HG02610 (cell line): Measurements from ENCODE around the gene SPATA24.
A peak's percentile ranks its signal among the peaks of the same experiment; 100 is the strongest.
"Not testable (repeated sequence)": the region's sequence is repeated elsewhere in the genome, so short reads cannot be mapped to it uniquely, and the experiment has no call there.

Experiments
- ATAC-seq: cut with Tn5 transposase; IDR thresholded peaks from one replicate; pipeline ENCODE4 v1.9.1; 2021; ENCODE audit warnings: mild to moderate bottlenecking, moderate library complexity; ENCODE audit not compliant: unreplicated experiment

Gene SPATA24, protein sequence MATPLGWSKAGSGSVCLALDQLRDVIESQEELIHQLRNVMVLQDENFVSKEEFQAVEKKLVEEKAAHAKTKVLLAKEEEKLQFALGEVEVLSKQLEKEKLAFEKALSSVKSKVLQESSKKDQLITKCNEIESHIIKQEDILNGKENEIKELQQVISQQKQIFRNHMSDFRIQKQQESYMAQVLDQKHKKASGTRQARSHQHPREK

DNA sequence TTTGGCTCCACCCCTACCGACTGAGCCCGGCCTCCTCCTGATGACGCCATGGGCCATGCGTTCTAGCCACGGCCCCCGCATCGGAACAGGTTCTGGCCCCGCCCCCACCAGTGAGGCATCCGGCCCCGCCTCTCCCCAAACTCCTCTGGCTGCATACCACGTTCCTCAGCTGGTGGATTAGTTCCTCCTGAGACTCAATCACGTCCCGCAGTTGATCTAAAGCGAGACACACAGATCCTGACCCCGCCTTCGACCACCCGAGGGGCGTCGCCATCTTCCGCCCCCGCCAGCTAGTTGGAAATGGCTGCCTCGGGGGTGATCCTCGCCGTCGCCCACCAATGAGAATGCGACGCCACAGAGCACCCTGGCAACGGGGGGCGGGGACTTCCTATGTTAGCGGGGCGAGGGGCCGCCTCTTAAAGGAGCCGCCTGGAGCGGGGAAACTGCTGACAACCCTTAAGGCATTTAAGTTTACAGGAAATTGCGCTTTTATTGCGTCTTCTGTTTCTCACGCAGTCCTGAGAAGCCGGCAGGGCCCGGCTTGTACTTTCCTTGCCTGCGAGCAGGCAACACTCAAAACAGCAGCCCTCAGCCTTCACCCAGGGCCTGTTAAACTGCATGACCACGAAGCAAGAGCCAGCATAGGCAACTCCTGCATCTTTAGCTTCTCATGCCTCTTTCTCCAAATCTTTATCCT, at the start of gene SPATA24:
Gene SPATA24, minus strand, starts transcription at position 303 of the 697 bp plus-strand sequence. Its CDS starts 29 bp downstream, at position 274.
- ATAC-seq = peak; percentile 76

DNA sequence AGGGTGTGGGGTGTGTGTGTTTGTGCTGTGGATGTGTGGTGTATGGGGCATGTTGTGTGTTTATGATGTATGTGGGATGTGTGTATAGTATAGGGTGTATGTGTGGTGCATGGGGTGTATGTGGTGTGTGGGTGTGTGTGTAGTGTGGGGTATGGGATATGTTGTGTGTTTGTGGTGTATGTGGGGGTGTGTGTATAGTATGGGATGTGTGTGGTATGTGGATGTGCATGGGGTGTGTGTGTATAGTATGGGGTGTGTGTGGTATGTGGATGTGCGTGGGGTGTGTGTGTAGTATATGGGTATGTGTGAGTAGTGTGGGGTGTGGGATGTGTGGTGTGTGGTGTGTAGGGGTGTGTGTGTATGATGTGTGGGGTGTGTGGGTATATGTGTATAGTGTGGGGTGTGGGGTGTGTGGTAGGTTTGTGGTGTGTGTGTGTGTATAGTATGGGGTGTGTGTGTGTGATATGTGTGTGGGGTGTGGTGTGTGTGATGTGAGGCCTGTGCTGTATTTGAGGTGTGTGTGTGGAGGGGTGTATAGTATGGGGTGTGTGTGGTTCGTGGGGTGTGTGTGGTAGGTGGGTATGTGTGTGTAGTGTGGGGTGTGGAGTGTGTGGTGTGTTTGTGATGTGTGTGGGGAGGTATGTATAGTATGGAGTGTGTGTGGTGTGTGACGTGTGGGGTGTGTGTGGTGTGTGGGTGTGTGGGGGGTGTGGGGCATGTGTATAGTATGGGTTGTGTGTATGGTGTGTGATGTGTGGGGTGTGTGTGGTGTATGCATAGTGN, 48.2 kb upstream of the SPATA24 start:
- ATAC-seq = no peak

DNA sequence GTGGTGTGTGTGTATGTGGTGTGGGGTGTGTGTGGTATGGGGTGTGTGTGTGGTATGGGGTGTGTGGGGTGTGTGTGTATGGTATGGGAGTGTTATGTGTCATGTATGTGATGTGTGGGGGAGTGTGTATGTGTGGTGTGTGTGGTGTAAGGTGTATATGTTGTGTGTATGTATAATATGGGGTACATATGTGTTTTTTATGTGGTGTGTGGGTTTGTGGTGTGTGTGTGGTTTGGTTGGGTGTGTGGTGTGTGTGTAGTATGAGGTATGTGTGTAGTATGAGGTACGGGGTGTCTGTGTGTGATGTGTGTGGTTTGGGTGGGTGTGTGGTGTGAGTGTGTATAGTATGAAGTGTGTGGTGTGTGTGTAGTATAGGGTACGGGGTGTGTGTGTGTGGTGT, 47.3 kb upstream of the SPATA24 start:
- ATAC-seq = no peak

DNA sequence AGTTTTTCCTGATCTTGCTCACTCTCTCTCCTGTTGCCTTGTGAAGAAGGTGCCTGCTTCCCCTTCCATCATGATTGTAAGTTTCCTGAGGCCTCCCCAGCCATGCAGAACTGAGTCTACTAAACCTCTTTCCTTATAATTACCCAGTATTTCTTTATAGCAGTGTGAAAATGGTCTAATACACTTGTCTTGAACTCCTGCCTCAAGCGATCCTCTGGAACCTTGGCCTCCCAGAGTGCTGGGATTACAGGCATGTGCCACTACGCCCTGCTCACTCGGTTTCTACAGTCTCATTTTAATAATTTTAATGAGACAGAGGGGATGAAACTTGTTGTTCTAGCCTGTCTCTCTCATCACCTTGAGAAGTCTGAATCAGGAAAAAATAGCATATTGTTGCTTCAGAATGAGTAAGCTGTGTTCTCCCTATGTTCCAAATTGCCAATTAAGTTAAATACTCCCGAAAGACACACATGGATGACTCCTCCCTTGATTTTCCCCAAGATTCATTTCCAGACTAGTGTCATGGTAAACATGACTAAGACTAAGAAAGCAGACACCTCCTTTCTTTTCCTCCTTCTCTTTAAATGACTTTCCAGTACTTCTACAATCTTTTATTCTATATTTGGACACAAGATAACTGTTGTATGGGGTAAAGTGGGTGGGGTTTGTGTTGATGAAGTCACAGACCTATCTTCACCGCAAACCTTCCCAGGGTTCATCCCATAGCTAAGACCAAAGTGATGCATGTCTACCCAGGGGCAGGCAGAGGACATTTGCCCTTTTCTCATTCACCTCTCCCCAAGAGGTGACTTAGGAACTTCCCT, 43.3 kb upstream of the SPATA24 start:
- peak; percentile 72 for ATAC-seq

DNA sequence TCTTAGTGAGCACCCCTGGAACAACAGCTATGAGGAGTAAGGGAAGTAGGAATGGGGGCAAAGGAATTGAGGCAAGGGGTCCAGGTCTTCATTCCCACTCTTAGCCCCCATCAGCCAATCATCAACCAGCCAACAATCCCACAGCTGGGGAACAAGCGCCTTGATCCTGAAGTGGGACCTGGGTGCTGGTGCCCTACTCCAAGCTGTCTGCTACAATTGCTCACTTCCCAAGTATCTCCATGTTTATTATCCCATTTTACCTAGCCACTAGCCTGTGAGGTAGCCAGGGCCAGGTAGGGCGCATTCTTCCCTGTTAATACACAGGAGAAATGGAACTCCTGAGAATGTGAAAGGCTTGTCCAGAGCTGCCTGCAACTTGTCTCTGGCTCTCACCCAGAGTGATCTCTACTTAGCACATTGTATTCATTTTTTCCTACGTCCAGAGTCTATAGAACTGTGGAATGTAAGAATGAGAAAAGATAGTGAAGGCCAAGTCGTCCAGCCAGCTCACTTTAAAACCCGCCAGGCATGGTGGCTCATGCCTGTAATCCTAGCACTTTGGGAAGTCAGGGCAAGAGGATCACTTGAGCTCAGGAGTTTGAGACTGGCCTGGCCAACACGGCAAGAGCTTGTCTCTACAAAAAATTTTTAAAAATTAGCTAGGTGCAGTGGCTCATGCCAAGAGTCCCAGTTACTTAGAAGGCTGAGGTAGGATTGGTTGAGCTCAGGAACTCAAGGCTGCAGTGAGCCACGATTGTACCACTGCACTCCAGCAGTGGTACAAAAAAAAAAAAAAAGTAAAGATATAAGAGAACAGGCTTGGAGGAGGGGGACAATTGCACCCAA, 41.7 kb upstream of the SPATA24 start:
- no peak for ATAC-seq

DNA sequence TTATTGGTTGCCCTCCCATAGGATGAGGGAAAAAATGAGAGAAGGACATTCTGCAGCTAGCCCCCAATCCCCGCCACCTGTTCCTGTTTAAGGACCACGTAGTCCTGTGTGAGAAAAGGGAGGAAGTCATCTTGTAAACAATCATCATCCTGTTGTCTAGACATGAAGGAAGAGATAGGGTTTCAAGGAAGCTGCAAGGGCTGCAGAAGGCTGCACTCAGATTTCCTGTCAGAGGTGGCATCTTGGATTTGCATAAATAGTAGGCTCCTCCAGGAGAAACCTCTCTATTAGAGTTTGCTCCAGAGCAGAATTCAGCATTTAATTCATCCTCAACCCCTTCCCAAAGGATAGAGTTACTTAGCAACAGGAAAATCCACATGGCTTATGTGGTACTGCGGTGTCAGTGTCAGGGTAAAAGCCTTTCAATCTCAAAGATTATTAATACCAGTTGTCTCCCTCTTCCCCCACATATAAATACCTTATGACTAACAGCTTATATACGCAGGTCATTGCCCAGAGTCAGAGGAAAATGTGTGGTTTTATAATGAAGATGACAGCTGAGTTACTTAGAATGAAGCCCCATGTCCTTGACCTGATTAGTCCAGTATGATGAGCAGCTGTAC, 40.1 kb upstream of the SPATA24 start:
- ATAC-seq = no peak

DNA sequence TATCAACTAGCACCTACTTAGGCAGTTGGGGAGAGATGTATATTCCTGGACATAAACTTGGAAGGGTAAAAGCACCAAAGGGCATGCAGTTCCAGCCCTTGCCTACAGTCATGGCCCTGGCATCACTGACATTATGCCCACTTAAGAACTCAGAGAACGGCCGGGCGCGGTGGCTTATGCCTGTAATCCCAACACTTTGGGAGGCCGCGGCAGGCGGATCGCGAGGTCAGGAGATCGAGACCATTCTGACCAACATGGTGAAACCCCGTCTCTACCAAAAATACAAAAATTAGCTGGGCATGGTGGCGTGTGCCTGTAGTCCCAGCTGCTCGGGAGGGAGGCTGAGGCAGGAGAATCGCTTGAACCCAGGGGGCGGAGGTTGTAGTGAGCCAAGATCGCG, 36.5 kb upstream of the SPATA24 start:
- ATAC-seq = not testable (repeated sequence)

DNA sequence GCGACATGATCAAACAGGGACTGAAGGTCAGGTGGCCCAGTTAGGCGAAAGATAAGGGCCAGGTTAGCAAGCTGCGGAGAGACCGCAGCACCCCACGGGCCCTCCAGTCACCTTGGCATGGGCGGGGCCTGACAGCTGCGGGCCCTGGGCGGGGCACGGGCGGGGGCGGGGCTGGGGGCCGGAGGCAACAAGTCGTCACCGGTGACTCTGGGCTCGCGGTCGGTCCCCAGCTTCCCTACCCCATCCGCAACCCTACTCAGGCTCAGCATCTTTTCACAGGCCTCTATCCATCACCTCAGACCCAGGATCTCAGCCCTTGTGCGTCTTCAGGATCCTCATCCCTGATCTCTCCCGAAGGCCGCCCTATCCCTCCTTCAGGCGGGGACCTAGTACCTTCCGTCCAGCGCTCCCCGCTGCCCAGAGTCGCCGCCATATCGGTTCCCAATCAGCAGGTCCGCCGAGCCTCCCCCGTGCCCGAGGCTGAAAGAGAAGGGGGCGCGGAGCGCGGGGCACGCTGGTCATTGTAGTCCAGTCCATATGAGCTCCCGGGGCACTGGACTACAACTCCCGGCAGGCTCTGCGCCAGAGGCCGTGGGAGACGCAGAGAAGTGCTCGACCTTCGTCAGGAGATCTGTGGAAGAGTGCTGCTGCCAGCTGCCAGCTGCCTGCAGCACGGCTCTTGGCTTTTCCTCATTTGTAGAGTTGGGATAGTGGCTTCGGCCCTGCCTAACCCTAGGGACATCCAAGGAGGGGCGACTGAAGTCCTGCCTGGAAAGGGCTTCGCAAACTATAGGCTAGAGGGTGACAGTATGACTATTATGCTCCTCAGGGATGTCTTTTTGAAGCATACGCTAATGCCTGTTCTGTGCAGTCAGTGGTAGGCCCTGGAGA, 35.4 kb upstream of the SPATA24 start, which contains the start of gene DNAJC18:
Gene DNAJC18, minus strand, starts transcription at position 513 of the 891 bp plus-strand sequence. Its CDS starts 80 bp downstream, at position 433.
- peak; percentile 83 for ATAC-seq

DNA sequence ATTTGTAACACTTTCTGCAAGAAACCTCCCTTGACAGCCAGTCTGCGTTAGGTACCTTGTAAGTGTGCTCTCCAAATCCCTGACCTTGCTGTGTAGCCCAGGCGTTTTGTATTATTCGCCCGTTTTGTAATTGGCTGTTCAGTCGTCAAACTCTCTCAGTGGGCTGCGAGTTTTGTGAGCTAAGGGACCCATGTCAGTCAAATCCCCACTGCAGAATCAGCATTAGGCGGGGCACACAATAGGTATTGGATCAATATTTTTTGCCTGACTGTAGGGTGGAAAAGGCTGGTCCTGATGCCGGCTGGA, 34.8 kb upstream of the SPATA24 start:
- ATAC-seq = no peak

DNA sequence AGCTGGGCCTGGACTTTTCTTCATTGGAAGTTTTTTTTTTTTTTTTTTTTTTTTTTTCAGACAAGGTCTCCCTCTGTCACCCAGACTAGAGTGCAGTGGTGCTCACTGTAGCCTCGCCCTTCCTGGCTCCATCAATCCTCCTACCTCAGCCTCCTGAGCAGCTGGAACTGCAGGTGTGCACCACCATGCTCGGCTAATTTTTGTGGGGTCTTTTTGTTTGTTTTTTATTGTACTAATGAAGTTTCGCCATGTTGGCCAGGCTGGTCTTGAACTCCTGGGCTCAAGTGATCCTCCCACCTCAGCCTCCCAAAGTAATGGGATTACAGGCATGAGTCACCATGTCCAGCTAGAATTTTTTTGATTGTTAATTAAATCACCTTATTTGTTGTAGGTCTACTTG, 31.8 kb upstream of the SPATA24 start:
- ATAC-seq = no peak

DNA sequence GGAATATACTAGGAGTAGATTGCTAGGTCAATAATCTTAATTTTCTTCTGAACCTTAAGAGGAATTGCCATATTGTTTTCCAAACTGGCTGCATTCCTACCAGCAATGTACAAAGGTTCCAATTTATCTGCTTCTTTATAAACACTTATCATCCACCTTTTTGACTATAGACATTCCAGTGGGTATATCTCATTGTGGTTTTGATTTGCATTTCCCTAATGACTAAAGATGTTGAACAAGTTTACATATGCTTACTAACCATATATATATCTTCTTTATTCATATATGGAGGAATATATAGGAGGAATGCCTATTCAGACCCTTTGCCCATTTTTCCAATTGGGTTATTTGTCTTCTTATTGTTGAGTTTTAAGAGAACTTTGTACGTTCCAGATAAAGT, 27.8 kb upstream of the SPATA24 start:
- no peak for ATAC-seq

DNA sequence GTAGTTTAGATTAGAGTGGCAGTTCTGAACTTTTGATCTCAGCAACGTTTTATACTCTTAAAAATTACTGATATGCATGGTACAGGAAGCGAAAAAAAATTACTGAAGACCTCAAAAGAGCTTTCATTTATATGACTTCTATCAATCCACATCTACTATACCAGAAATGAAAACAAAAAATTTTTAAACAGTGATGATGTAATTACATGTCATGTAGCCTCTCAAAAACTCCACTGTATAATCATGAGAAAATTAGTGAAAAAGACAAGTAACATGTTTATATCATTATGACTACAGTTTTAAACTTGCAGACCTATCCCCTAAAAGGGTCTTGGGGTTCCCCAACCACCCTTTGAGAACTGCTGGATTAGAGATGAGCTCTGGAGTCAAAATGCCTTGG, 26.1 kb upstream of the SPATA24 start:
- ATAC-seq = no peak

DNA sequence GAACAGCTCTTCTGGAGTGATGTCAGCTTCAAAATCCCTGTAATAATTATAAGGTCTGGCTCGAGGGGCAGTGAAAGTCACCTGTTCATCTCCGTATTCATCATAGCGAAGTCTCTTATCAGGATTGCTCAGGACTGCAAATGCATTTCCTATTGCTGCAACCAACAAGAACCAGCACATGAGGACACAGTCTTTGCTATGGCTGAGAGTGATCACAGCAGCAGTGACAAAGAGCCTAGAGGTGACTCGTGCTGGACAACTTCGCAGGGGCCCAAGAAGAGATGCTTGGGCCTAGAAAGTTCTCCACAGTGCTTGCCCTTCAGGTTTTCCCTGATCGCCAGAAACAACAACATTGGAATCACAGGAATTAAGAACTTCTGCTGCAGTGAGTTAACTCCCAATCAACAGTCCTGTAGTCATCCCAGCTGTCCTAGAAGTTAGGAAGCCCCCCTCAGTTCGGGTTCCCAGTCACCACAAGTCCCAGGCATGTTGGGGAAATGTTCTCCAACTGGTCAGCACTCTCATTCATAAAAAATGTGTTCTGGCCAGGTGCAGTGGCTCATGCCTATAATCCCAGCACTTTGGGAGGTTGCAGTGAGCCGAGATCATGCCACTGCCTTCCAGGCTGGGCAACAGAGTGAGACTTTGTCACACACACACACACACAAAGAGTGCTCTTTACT, 22.5 kb upstream of the SPATA24 start:
- ATAC-seq = no peak

DNA sequence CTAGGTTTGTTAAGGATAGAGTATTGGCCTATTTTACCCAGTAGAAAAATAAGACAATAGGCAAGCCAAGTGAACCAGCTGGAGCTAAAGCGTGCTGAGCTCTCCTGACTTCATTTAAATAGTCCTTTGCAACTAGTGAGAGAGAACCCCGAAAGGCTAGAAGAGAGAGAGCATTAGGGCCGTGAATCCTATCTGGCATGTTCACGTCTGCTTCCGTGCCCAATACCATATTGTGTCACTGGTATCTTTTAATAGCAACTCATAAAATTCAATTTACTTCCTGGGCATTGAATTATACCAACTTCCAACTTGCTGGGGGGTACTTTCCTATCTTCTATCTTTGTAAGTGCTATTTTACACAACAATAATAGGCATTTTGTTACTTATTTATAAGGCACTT, 21.6 kb upstream of the SPATA24 start:
- no peak for ATAC-seq

DNA sequence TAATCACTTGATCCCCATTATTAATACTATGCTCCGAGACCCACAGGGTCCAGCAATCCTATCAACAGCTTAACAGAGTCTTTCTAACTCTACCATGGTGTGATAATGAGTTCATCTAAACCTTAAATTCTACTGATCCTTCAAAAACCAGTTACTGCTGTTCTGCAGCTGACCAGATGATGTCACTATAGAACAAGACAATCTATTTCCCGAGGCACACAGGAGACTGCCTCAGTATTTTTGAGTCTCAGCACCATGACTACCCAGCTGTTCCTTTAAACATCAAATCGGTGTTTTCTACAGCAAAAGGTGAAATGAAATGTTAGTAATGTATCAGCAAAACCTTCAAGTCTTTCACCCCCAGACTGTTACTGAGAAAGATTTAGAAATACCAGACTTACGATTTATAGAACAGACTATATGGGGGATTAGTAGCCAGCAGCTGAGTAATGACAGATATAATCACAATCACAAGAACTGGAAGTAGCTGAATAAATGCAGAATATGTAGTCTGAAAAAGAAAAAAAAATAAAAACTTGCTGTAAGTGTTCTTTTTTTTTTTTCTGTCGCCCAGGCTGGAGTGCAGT, 18.5 kb upstream of the SPATA24 start:
- ATAC-seq = peak; percentile 83

DNA sequence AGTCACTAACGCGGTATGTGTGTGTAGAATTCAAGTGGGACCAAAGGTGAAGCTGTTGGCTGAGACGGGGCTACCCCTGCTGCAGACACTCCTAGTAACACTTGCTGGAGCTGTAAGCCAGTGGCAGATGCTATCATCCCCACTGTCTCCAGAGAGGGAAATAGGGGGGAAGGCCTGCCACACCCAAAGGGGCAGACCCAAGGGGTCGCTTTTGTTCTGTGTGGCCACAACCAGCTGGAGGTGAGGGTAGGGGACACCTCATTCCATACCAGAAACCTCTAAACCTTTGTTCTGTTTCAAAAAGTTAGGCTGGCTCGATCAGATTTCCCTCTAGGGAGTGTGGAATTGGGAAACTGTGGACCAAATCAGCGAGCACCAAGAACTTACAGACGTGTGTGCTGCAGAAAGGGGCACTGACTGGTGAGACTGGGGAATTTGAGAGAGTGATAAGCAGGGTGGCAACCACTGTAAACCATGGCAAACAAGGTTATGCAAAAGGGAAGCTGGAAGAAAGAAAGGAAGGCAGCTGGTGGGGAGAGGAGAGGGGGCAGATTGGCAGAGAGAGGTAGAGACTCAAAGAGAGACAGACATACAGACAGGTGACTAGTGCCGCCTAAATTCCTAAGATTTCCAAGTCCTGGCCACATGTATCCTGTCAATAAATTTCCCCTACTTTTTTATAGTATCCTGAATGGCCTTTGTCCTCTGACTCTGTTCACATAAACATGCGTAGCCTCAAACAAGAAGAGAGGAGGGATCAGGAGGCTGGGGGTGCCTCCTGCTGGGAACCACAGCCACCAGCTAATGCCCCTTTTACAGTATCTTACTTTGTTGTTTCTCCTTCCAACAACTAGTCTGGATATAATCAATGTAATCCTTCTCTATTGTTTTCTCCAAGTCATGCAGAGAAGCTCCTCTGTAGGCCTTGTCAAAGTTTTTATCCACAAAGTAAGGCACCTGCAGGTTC, 15.6 kb upstream of the SPATA24 start:
- ATAC-seq = no peak

DNA sequence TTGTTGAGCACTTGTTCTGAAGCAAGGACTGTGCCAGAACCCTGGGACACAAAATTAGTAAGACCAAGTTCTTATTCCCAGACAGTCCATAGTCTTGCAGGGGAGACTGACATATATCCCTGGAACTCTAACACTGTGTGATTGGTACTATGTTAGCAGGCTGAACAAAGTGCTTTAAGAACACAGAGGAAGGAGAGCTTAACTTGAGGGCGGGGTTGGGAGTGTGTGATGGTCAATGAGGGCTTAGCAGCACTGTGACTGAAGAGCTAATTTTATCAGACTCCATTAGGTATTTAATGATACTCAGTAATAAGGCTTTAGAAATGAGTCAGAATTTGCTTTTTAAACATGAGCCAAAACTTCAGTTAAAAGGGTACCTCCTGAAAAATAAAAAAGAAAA, 14.9 kb upstream of the SPATA24 start:
- ATAC-seq = no peak
